ENCODE measurements around the gene WDR37.

Gene WDR37

GRCh38 chr10:1127629-1128028 lies 71.4 kb downstream of the WDR37 start:
- DNase-seq (ENCODE audit: low spot score) = no peak

GRCh38 chr10:1128115-1128514 lies 71.9 kb downstream of the WDR37 start:
- no peak for DNase-seq (ENCODE audit: low spot score)

GRCh38 chr10:1128649-1129048 lies 72.5 kb downstream of the WDR37 start:
- DNase-seq (ENCODE audit: low spot score) = no peak

- DNase-seq (ENCODE audit: low spot score) = no peak
Observed at GRCh38 chr10:1130226-1130625, 74.0 kb downstream of the WDR37 start.

- DNase-seq (ENCODE audit: low spot score) = no peak
Observed at GRCh38 chr10:1130995-1131790, 75.0 kb downstream of the WDR37 start.

- no peak for DNase-seq (ENCODE audit: low spot score)
Observed at GRCh38 chr10:1132584-1132983, 76.4 kb downstream of the WDR37 start.

- DNase-seq (ENCODE audit: low spot score) = no peak
Observed at GRCh38 chr10:1133495-1134045, 77.4 kb downstream of the WDR37 start.

GRCh38 chr10:1134156-1134555 lies 78.0 kb downstream of the WDR37 start:
- no peak for DNase-seq (ENCODE audit: low spot score)

- no peak for DNase-seq (ENCODE audit: low spot score)
Observed at GRCh38 chr10:1136268-1136667, 80.1 kb downstream of the WDR37 start.

GRCh38 chr10:1137499-1138163 lies 81.4 kb downstream of the WDR37 start:
- DNase-seq (ENCODE audit: low spot score) = no peak

GRCh38 chr10:1138529-1138928 lies 82.3 kb downstream of the WDR37 start:
- DNase-seq (ENCODE audit: low spot score) = no peak

GRCh38 chr10:1141261-1141660 lies 85.1 kb downstream of the WDR37 start:
- DNase-seq (ENCODE audit: low spot score) = no peak

- no peak for DNase-seq (ENCODE audit: low spot score)
Observed at GRCh38 chr10:1141701-1142100, 85.5 kb downstream of the WDR37 start.

- no peak for DNase-seq (ENCODE audit: low spot score)
Observed at GRCh38 chr10:1142596-1142995, 86.4 kb downstream of the WDR37 start.

GRCh38 chr10:1147810-1148209 lies 91.6 kb downstream of the WDR37 start:
- DNase-seq (ENCODE audit: low spot score) = no peak

- DNase-seq (ENCODE audit: low spot score) = no peak
Observed at GRCh38 chr10:1148855-1149605, 92.8 kb downstream of the WDR37 start.

- DNase-seq (ENCODE audit: low spot score) = no peak
Observed at GRCh38 chr10:1149793-1150637, 93.8 kb downstream of the WDR37 start.

- no peak for DNase-seq (ENCODE audit: low spot score)
Observed at GRCh38 chr10:1150638-1150955, 94.4 kb downstream of the WDR37 start.

GRCh38 chr10:1151076-1152033 lies 95.2 kb downstream of the WDR37 start:
- DNase-seq (ENCODE audit: low spot score) = no peak

GRCh38 chr10:1152386-1153250 lies 96.4 kb downstream of the WDR37 start:
- no peak for DNase-seq (ENCODE audit: low spot score)
